CD4-positive, alpha-beta T cell treated with Interleukin-6 for 4 hours (primary cell): ENCODE measurements around the gene UACA.
"Not testable (repeated sequence)": the region's sequence is repeated elsewhere in the genome, so short reads cannot be mapped to it uniquely, and the experiment has no call there.

ENCODE experiments used
- DNase-seq: peaks from one replicate; pipeline ENCODE4 v3.0.0-alpha.2; 2020; ENCODE audit warnings: mixed read lengths

UACA gene

GRCh38 chr15:70625011-70625410 is 138.3 kb downstream of the UACA start:
- no peak for DNase-seq

- DNase-seq, result no peak
Observed at GRCh38 chr15:70618929-70619328, 144.4 kb downstream of the UACA start.

DNA sequence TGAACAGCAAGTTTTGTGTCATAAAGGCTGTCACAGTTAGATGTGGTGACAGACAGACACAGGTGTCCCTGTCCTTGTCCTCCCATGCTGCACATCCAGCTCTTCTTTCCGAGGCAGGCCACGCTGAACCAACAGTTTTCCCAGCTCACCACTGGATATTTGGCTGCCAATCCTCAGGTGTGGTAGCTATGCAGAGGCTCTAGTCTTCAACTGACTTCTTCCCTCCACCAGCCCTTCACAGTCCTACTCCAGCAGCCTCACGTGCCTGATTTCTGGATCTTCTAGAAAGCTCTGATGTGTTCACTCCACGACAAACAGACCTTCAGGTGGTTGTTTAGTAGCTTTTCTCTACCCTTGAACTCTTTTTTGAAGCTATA is 145.5 kb downstream of the UACA start:
- no peak for DNase-seq

GRCh38 chr15:70617076-70617910 is 146.1 kb downstream of the UACA start:
- no peak for DNase-seq

GRCh38 chr15:70616311-70616756 is 147.0 kb downstream of the UACA start:
- not testable (repeated sequence) for DNase-seq

GRCh38 chr15:70615435-70616310 is 147.7 kb downstream of the UACA start:
- no peak for DNase-seq

GRCh38 chr15:70614221-70614620 is 149.1 kb downstream of the UACA start:
- no peak for DNase-seq

DNA sequence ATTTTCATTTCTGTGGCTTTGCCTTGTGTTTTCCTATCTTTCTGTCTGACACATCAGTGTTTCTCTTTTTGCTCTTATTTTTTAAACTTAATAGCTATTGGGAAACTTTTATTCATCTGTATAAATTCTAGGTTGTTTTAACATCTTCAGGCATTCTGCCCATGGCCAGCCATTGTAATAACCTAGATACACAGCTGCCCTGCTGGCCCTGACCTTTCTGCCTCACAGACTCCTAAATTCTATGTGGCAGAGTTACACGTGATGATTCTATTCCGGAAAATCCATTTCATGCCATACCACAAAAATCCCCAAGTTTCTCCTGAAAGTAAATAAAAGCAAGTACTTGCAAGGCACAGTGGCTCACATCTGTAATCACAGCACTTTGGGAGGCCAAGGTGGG is 150.1 kb downstream of the UACA start:
- no peak for DNase-seq

- DNase-seq, result no peak
Observed at GRCh38 chr15:70611286-70611685, 152.1 kb downstream of the UACA start.

- DNase-seq, result no peak
Observed at GRCh38 chr15:70610541-70610940, 152.8 kb downstream of the UACA start.

GRCh38 chr15:70609889-70610288 is 153.5 kb downstream of the UACA start:
- no peak for DNase-seq

- DNase-seq, result no peak
Observed at GRCh38 chr15:70608144-70608543, 155.2 kb downstream of the UACA start.

DNA sequence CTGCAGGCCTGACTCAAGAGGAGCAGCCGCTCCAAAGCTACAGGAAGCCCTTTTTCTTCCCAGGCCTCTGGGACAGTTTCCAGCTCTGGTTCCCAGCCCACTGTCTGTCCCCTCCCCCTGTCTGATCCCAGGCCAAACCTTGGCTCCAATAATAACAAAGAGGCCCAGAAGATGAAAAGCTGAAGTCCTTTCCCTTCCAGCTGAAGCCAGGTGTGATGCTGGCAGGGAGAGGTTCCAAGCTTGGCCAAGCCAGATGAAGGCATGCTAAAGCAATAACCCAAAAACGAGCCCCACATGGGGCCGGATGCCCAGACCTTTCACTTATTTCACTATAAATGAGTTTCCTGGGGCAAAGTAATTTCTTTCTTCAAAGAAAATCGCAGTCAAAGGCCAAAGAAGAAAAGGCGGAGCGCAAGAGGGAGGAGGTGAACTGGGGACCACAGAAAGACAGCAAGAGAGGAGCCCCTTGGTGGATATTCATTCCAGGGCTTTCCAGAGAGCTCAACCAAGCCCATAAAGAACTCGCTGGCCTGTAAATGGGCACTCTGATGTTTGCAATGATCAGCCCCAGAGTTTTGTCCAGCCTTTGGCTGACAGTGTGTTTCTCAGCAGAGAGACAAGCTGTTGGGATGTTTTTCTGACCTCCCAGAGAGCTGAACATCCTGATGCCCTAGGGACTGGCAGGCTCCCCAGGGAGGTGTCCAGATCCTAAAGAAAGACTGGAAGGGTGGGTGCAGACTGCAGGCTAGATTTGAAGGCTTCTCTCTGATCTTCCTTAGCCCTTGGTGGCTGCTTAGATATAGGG is 157.6 kb downstream of the UACA start:
- no peak for DNase-seq

DNA sequence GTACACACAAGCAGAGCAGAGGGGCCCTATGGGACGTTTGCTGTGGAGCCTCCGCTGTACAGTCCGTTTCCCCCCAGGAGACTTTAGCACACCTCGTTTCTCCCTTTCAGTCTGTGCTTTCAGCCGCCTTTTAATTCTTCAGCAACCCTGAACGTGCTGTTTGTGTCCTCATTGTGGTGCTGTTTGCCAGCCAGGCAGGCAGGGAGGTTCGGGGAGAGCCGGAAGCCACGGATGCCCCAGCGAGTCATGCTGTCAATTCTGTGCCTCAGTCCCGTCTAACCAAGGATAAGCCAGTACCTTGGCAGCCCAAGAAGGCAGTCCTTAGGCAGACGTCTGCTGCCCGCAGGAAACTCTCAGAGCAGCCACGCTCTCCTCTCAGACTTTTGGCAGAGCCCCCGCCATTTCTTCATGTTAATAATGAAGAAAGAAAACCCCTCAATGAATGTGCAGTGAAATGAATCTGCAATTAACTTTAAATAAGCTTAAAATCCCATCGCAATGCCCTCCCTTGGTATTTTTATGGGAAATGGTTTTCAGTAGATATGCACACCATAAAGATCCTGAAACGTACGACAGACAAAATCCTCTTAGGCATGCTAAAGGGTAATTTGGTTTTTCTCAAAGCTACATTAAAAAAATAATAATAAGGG is 158.6 kb downstream of the UACA start:
- DNase-seq, result no peak
